OCI-M1 (cell line): ENCODE results near the gene VPS26A.

Experiments used
- DNase-seq: peaks from one replicate; lab custom pipeline; 2025; lab: John Stamatoyannopoulos, UW

VPS26A gene

DNA sequence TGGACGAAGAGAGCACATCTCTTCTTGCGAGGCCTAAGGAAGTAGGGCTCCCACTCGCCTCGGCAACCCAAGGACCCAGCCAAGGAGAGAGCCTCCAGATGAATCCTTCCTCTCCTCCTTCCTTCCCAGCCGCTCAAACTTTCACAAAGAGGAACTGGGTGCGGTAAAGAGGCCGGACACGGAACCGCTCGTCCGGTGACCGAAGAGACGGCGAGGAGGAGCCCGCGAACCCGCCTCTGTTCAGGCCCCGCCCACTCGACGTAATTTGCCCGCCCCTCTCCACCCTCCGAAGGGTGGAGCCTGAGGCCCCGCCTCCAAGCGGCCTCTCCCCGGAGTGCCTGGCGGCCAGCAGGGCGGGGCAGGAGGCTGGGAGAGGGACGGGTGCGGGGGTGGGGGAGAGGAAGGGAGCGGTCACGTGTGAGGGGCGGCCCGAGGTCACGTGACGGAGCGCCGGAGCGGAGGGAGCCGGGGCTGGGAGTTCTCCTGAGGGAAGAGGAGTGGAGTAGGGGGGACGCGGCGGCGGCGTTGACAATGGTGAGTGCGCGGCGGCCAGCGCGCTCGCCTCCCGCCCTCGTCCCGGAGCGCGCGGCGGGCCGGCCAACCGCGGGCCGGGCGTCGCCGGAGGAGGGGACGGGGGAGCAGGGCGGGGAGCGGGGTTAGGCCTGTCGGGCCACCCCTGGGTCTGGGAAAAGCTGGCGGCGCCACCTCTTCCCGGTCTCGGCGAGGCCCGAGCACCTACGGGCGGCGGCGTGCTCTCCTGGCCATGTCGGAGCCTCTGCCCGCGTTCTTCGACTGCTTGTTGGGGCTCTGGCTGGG is at the start of gene VPS26A:
VPS26A (plus strand) TSS at position 432 of the 816 bp plus-strand sequence; CDS start at position 532, 100 bp downstream.
- DNase-seq = peak; percentile 99

DNA sequence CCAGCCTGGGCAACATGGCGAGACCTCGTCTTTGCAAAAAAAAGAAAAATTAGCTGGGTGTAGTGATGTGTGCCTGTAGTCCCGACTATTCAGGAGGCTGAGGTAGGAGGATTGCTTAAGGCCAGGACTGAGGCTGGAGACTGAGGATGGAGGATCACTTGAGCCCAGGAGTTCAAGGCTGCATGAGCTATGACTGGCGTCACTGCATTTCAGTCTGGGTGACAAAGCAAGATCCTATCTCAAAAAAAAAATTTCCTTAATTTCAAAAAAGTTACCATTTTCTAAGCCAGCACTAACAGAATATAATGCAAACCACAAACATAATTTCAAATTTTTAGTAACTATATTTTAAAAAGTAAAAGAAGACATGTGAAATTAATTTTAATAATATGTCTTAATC is 49.4 kb upstream of the VPS26A start:
- no peak for DNase-seq

DNA sequence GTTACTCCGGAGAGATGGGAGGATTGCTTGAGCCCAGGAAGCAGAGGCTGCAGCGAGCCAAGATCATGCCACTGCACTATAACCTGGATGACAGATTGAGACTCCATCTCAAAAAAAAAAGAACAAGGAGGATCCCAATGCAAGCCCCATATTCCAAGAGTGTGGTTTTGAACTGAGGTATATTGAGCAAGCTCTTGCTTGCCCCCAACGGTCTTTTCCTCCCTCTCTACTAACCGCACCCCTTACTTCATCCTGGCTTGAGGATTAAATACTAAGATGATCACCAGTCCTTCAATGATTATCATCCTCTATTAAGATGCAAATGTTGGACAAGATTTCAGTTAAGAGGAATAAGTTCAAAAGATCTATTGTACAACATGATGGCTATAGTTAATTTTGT is 48.5 kb upstream of the VPS26A start:
- DNase-seq = no peak

DNA sequence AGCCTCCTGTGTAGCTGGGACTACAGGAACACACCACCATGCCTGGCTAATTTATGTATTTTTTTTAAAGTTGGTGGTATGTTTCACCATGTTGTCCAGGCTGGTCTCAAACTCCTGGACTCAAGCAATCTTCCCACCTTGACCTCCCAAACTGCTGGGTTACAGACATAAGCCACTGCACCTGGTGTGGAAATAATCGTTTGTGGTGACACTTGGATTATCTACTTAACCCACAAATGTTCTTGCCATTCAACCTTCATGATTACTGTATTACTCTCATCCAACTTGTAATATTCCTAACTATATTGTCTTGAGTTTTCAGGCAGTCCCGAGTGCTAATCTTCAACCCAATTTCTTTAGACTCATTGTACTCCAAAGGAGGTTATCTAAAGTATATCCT is 45.7 kb upstream of the VPS26A start:
- DNase-seq = no peak

DNA sequence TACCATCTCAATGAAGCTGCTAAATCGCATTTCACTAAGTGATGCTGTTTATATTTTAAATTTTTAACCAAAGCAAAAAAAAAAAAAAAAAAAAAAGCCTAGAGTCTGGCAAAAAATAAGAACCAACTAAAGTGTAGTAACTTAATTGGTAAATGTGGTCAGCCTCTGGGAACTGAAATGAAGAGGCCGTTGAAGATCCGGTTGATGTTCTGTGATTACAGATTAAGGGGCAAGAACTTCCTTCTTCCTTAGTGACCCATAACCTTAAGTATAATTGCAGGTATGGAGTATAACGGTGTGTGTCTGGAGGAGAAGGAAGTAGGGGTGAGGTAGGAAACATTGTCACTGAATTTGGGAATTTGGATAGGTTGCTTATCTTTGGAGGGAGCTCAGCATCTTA is 43.8 kb upstream of the VPS26A start:
- peak; percentile 36 for DNase-seq

DNA sequence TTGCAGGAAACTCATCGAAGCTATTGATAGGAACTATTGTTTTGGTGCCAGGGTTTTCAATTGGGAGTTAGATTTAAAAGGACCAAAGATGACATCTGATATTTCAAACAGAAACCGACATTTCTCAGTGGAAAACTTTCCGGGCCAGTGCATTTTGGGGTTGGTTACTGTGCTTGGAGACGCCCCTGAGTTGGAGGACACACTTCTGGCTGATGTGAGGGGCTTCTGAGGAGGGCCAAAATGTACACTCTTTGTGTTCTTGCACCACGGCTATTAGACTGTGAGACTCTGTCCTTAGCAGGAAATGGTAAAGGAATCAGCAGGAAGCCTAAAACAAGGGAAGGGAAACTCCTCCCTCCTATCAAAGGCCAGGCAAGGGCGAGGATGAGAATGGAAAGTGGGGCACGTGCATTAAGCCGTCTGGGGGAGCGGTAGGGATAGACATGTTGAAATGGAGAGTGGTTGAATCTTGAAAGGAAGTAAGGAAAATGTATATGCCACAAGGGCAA is 37.9 kb upstream of the VPS26A start:
- peak; percentile 91 for DNase-seq

DNA sequence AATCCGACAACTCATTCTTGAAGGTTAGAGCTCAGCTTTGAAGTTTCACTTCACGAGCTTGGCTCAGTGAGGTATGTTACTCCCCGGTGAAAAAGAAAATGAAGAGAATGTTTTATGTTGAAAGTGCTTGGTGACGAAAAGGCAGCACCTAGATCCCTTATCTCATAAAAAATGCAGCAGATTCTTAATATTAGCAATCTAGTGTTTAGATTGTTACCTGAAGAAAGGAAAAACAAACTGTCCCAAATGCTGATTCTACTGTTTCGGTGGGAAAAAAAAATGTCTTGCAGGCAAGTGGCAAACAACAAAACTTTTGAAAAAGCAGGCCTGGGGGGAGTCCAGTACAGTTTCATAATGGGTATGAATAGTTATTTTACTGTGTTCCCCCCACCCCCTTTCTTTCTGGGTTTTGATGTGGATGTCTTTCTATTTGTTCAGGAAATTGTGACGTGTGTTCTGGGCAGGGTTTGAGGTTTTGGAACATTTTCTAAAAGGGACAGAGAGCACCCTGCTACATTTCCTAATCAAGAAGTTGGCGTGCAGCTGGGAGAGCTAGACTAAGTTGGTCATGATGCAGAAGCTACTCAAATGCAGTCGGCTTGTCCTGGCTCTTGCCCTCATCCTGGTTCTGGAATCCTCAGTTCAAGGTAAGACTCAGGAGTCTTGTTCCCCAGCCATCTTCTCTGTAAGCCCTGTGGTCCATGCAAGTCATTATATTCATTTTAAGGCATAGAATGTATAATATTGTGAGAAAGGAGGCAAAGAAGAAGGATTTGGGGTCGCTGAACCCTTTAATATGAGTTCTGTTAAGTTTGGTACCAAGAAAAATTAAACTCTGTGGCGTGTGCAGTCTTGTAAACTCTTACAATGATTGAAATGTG is 36.1 kb upstream of the VPS26A start, which contains the start of gene SRGN:
SRGN (plus strand) TSS at position 514 of the 881 bp plus-strand sequence; CDS start at position 569, 55 bp downstream.
- peak; percentile 97 for DNase-seq

DNA sequence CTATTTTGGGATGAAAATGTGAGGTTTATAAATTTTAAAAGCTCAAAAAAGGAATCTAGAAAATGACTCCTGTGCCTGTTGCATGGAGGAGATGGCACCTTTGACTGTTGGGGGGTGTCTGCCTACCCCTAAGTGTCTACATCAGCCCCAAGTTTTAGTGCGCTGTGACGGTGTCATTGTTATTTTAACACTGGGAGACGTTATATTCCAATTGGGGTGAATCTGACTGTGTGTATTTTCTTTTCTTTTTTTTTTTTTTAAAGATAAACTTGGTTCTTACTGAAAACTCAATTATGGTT is 35.6 kb upstream of the VPS26A start:
- DNase-seq = peak; percentile 60

DNA sequence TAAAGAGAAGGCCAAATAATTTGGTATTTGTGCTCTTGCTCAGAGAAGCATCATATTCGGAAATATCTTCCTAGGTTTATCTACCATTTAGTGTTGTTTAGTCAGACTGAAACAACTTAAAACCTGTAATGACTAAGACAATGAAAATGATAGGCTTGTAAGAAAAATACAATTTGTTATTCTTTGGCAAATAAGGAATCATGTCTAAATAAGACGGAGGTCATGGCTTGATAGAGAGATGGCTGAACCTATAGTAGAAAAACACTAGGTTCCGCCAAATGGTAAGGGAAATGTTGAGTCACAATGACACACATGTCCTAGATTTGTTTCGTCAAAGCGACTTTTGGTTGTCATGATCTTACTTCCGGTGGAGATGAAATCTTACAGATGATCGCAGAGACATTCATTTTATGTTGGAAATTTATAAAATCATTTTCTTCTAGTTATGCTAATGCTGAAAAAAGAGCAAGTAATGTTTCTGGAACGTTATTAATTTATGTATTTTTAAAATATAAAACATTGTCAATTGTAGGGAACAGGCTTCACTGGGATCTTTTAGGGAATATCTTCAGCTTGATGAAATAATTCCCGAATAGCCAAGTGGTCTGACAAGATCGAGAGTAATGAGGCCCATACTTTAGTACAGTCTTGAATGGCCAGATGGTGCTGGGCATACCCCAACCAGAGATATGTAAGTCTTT is 35.0 kb upstream of the VPS26A start:
- peak; percentile 91 for DNase-seq

DNA sequence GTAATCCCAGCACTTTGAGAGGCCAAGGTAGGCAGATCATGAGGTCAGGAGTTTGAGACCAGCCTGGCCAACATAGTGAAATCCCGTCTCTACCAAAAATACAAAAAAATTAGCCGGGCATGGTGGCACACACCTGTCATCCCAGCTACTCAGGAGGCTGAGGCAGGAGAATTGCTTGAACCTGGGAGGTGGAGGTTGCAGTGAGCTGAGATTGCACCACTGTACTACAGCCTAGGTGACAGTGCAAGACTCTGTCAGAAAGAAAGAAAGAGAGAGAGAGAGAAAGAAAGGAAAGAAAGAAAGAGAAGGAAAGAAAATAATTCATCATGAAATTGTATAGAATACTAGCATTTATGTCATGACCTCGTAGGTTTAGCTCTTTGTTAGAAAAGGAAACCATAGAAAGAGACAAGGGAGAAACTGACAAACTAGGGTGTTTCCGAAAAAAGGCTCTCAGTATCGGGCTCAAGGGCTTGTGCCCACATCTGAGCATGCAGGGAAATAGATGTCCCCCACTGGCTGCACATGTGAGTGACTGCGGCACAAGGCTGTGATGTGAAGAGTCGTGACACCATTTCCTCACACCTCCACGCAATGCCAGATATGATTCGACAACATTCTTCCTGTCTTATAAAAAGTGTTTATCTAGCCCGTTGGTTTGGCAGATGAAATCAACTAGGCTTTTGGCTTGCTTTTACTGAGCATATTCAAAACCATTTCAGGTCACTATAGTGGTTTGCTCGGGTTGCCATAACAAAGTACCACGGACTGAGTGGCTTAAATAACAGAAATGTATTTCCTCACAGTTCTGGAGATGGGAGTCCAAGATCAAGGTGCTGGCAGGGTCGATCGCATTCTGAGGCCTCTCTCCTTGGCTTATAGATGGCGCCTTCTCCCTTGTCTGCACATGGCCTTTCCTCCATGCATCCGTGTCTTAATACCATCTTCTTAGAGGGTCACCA is 34.1 kb upstream of the VPS26A start:
- DNase-seq = peak; percentile 60

DNA sequence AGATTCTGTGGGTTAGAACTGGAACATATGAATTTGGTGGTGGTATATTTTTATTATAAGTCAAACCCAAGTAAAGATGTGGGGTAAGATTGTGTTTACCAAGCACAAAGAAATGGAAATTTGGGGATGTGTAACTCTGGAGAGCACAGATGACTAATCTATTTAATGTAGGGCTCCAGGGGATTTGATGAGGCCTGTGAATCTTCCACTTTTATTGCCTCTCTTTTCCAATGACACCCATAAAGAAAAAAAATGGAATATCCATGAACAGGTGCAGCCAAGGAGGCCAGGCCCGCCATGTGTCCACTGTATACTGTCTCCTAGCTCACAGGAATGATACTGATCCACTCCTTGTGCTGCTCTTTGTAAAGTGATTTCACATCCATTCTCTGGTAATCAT is 33.3 kb upstream of the VPS26A start:
- no peak for DNase-seq

DNA sequence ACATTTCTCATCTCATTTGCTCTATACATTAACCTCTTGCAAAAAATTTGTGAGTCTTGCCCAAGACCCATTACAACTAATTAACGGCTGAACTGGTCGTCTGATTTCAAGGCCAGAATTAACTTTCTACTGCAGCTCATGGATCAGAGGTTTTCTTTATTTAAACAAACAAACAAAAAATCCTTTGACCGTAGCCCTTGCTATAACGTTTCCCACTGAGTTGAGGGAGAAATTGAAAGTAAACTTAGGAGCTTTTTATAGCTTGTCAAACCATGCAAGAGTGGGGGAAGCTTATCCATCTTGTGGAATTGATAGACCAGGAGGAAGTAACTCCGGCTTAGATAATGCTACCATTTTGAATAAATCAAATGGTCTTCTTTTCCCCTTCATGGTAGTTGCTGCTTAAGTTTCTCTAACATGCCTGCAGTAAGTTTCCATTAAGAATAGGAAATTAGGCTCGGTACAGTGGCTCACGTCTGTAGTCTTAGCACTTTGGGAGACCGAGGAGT is 32.8 kb upstream of the VPS26A start:
- peak; percentile 79 for DNase-seq

DNA sequence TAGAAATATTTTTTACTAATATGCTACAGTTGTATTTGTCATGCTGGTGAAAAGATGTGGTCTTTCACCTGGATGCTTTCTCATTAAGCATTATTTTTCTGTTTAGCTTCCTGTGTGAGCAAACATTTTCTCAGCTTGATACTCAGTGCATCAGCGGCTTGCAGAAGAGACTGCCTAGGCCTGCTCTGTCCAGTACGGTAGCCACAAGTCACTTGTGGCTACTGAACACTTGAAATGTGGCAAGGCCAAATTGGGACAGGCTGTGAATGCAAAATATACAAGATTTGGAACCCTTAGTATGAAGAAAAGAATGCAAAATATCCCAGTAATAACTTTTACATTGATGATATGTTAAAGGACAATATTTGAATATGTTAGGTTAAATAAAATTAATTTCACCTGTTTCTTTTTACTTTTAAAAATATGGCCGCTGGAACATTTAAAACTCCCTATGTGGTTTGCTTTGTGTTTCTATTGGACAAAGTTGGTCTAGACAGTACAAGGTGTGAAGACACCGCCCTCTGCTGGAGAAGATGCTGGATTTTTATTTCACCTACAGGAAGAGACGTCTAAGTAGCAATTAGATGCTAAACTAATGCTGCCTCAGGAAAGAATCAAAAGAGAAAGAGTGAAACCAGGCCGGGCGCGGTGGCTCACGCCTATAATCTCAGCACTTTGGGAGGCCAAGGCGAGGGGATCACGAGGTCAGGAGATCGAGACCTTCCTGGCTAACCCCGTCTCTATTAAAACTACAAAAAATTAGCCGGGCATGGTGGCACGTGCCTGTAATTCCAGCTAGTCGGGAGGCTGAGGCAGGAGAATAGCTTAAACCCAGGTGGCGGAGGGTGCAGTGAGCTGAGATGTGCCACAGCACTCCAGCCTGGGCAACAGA is 30.8 kb upstream of the VPS26A start:
- DNase-seq = peak; percentile 93

DNA sequence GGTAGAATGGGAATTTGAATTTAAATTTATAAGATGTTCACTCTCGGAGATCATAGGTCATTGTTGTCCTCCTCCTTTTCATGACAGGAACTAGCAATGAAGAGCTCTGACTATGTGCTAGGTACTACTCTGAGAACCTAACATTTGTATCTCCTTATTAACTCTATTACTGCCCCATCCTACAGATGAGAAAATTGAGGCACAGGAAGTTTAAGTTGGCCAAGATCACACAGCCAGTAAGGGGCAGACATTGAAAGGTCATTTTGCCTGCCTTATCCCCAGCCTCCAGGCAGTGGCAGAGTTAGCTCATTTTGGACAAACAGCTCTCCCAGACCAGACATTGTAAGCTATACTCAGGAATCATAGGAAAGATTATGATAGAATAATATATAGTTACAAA is 30.0 kb upstream of the VPS26A start:
- DNase-seq = peak; percentile 55

DNA sequence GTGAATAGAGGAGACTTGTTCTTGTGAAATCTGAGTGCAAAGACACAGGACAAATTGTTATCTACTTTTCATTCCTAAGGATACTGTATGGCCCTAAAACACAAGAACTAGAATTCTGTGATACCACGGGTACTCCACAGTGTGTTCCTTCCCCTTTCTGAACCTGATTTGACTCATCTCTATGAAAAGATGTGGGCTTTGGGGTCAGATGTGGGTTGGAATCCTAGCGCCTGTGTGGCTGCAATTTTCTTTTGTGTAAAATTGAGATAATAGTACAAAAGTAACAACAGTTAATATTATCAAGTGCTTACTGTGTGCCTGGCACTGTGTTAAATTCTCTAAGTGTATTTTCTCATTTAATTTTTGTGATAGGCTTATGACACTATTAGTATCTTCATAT is 27.9 kb upstream of the VPS26A start:
- no peak for DNase-seq

DNA sequence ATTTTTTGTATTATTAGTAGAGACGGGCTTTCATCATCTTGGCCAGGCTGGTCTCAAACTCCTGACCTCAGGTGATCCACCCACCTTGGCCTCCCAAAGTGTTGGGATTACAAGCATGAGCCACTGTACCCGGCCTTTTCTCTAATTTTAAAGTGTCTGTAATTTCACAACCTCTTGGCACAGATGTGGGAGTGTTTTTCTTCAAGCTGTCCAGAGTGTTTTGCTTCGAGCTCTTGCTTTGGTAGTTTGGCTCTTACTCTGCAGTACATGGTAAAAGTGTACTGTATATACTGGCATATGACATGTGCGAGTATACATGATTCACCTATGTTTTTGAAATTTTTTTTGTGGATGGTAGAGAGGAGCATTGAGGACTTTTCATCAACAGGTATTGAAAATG is 26.2 kb upstream of the VPS26A start:
- no peak for DNase-seq

DNA sequence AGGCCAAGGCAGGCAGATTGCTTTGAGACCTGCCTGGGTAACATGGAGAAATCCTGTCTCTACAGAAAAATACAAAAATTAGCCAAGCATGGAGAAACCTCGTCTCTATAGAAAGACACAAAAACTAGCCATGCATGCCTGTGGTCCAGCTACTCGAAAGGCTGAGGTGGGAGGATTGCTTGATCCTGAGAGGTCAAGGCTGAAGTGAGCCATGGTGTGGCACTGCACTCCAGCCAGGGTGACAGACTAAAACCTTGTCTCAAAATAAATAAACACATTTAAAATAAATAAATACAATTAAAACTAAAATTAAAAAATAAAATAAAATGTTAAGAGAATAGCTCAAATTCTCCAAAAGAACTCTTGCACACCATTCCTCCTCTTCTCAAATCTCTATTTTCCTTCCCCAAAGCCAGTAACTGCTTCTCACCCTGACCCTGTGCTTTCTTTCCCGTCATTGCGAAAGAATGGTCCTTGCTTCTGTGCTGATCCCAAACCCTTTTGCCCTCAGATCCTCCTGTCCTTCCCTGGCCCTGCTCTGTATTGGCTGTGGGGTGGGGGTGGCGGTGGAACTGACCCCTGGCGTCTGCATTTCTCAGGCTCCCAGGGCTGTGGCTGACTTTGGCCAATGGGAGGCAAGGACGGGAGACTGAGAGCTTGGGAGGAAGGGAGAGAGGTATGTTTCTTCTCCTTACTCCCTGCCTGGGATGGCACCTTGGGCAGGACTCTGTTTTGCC is 23.7 kb upstream of the VPS26A start:
- no peak for DNase-seq

DNA sequence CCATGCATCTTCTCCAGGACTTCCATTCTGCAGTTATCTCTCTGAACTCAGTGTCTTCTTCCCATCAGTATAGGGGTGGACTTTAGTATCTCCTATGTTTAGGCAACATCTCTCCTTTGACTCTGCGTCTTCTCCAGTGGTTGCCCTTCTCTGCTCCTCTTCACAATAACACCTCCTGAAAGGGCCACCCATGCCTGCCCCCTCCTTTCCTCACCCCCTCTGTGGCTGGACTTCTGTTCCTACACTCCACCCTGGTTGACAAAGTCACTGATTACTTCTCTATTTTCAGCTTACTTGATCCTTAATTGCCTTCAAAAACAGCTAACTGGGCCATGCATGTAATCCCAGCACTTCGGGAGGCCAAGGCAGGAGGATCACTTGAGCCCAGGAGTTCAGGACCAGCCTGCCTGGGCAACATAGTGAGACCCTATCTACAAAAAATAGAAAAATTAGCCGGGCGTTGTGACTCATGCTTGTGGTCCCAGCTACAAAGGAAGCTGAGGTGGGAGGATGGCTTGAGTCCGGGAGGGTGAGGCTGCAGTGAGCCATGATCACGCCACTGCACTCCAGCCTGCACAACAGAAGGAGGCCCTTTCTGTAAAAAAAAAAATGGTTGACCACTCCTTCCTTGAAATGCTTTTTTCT is 22.4 kb upstream of the VPS26A start:
- DNase-seq = peak; percentile 72

DNA sequence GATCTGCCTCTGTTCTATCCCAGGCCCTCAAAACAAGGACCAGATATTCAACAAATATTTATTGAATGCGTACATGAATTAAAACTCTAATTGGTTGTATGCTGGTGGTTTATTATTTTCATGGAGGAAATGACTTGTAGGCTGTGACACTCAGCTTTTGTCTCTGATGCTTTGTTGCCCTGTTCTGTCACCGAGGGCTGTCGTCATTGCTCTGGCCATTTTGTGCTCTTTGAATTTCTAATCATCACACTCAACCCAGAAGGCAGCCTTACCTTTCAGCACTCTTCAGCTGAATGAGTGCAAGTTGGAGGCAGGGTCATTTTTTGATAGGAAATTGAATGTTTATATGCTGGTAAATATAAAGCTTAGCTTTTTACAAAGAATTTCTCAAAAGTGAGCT is 21.5 kb upstream of the VPS26A start:
- DNase-seq = no peak
